K562 (cell line): ENCODE results near the gene HYAL3. TPM values are rescaled to one million over a fixed set of nuclear protein-coding genes. Genes with fewer than 3 reads are reported as not detected.

Source experiments
- CBX2 ChIP-seq: fragments of 200-600 bp; sonication (generic); IDR thresholded peaks from one replicate; pipeline ENCODE4 v1.6.1; 2012; ENCODE audit warnings: mild to moderate bottlenecking, low read length, inconsistent platforms; ENCODE audit not compliant: insufficient read depth, poor library complexity, severe bottlenecking
- CCNT2 ChIP-seq: IDR thresholded peaks from 2 replicates; pipeline ENCODE4 v1.6.1; 2011; ENCODE audit warnings: borderline replicate concordance, low read depth, mild to moderate bottlenecking, moderate library complexity, mixed read lengths, low read length; ENCODE audit not compliant: insufficient read length; ENCODE audit errors: extremely low read depth
- CHAMP1 ChIP-seq: fragments of 450-650 bp; IDR thresholded peaks from 2 replicates; pipeline ENCODE4 v1.6.1; 2016; ENCODE audit warnings: mild to moderate bottlenecking
- CTCFL ChIP-seq: IDR thresholded peaks from 2 replicates; pipeline ENCODE4 v1.6.1; 2011; ENCODE audit warnings: borderline replicate concordance, low read depth, mild to moderate bottlenecking, moderate library complexity, low read length; ENCODE audit not compliant: insufficient read depth, poor library complexity, severe bottlenecking
- EGR1 ChIP-seq: fragments of 450-650 bp; conservative IDR thresholded peaks from 2 replicates; pipeline ENCODE4 v1.6.1; 2017; ENCODE audit warnings: mild to moderate bottlenecking
- EP400 ChIP-seq: fragments of 450-650 bp; IDR thresholded peaks from 2 replicates; pipeline ENCODE4 v1.6.1; 2017; ENCODE audit warnings: antibody characterized with exemption, mild to moderate bottlenecking, moderate library complexity
- HDAC6 ChIP-seq: IDR thresholded peaks from 2 replicates; pipeline ENCODE4 v1.6.1; 2012; ENCODE audit warnings: low read depth, mild to moderate bottlenecking, control low read depth, inconsistent platforms, low read length, moderate library complexity
- HLTF ChIP-seq: fragments of 450-650 bp; IDR thresholded peaks from 2 replicates; pipeline ENCODE4 v1.6.1; 2016
- JUN ChIP-seq, 2 experiments: sonication (generic) in 1 of 2; formaldehyde crosslinking in 1 of 2; IDR thresholded peaks; 2 replicates each; pipeline versions ENCODE4 v1.6.1 to v1.8.0; 2012 to 2022; ENCODE audit warnings: borderline replicate concordance in 2 of 2, mild to moderate bottlenecking in 2 of 2, improper control_type of control experiment in 1 of 2, low read depth in 1 of 2, low read length in 1 of 2, missing genetic modification reagents in 1 of 2
- KDM5B ChIP-seq: fragments of 200-600 bp; sonication (generic); IDR thresholded peaks from 2 replicates; pipeline ENCODE4 v1.6.1; 2012; ENCODE audit warnings: low read depth, mild to moderate bottlenecking, moderate library complexity, low read length, control low read depth, inconsistent platforms; ENCODE audit not compliant: insufficient replicate concordance
- PHF20 ChIP-seq: fragments of 450-650 bp; IDR thresholded peaks from 2 replicates; pipeline ENCODE4 v1.6.1; 2018; ENCODE audit not compliant: partially characterized antibody
- RAD51 ChIP-seq: fragments of 450-650 bp; IDR thresholded peaks from 2 replicates; pipeline ENCODE4 v1.7.1; 2016; ENCODE audit warnings: low read depth, mild to moderate bottlenecking, borderline replicate concordance
- ZBTB9 ChIP-seq: fragments of 450-650 bp; formaldehyde crosslinking; IDR thresholded peaks from 2 replicates; pipeline ENCODE4 v1.4.0; 2020; ENCODE audit warnings: mild to moderate bottlenecking, moderate library complexity
- ZC3H8 ChIP-seq: fragments of 450-650 bp; IDR thresholded peaks from 2 replicates; pipeline ENCODE4 v1.6.1; 2017
- polyA plus RNA-seq, 8 experiments: library from polyadenylated mRNA; depleted of rRNA in 4 of 8; stranded (reverse) in 5 of 8; unstranded in 3 of 8; fragments of >200 nt; fragmentation: Nextera tagmentation in 2 of 8; fragmentation: Illumina TruSeq in 1 of 8; extraction: Ambion mirVana in 2 of 8; extraction: Trizol in 1 of 8; gene quantifications; 2 replicates each; pipeline versions ENCODE4 v1.2.1 to v1.2.3, GENCODE V29; 2011 to 2014; ENCODE audit warnings: inconsistent platforms in 1 of 8, missing spikeins in 1 of 8
- total RNA-seq, 7 experiments: library from RNA; depleted of rRNA in 6 of 7; stranded (reverse); fragments of >200 nt in 6 of 7; fragmentation: Illumina TruSeq in 2 of 7; extraction: Trizol in 2 of 7; gene quantifications; 2 replicates each; pipeline versions ENCODE4 v1.2.1 to v1.2.3, GENCODE V29; 2011 to 2021; ENCODE audit warnings: low replicate concordance in 1 of 7
- TF ChIP-seq, protein P1 (sequence below): sonication (generic); formaldehyde crosslinking; IDR thresholded peaks from 2 replicates; pipeline ENCODE4 v1.8.1; 2023; ENCODE audit warnings: mild to moderate bottlenecking, missing genetic modification reagents

Gene HYAL3
- total and polyA plus RNA-seq, 9 of the 15 experiments (the other 6 are each of a cell fraction or from before 2014, with no cell fraction given): 0.38 to 9.1 (median 6.8) TPM

GRCh38 chr3:50324351-50325112 is 25.3 kb upstream of the HYAL3 start (continued):
- no peak for TF ChIP-seq CHAMP1
- 0 out of 2 replicates have a peak, but pooled peaks have one; percentile 7 for TF ChIP-seq EGR1
- no peak for TF ChIP-seq HLTF
- TF ChIP-seq ZBTB9 (CRISPR knock-in tag): no peak
- TF ChIP-seq JUN (IDR thresholded peaks at IDR 0.05; ENCODE audit: borderline replicate concordance, low read depth, low read length): no peak
- TF ChIP-seq JUN (CRISPR knock-in tag; IDR thresholded peaks at IDR 0.05; ENCODE audit: borderline replicate concordance): no peak
- TF ChIP-seq ZC3H8: no peak
- TF ChIP-seq RAD51: no peak
- TF ChIP-seq, protein P1, sequence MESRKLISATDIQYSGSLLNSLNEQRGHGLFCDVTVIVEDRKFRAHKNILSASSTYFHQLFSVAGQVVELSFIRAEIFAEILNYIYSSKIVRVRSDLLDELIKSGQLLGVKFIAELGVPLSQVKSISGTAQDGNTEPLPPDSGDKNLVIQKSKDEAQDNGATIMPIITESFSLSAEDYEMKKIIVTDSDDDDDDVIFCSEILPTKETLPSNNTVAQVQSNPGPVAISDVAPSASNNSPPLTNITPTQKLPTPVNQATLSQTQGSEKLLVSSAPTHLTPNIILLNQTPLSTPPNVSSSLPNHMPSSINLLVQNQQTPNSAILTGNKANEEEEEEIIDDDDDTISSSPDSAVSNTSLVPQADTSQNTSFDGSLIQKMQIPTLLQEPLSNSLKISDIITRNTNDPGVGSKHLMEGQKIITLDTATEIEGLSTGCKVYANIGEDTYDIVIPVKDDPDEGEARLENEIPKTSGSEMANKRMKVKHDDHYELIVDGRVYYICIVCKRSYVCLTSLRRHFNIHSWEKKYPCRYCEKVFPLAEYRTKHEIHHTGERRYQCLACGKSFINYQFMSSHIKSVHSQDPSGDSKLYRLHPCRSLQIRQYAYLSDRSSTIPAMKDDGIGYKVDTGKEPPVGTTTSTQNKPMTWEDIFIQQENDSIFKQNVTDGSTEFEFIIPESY (CRISPR knock-in tag): no peak
- TF ChIP-seq CCNT2: no peak
- no peak for TF ChIP-seq KDM5B
- peak; percentile 68 for TF ChIP-seq CTCFL
- no peak for TF ChIP-seq HDAC6
- no peak for TF ChIP-seq PHF20
- no peak for TF ChIP-seq CBX2
- peak; percentile 38; the same call in 1 of the 2 replicates for TF ChIP-seq EP400
